Uterus (tissue), 2 donors: ENCODE measurements around the gene CDRT15L2.
"Not testable (repeated sequence)": the region's sequence is repeated elsewhere in the genome, so short reads cannot be mapped to it uniquely, and the experiment has no call there.

Experiments
- CTCF ChIP-seq, 4 experiments: fragments of 200-600 bp in 2 of 4; fragments of 450-650 bp in 2 of 4; sonication (generic) in 2 of 4; IDR thresholded peaks; one replicate each; pipeline ENCODE4 v1.5.1; 2016 to 2019; ENCODE audit warnings: antibody characterized with exemption in 4 of 4, mild to moderate bottlenecking in 2 of 4, moderate library complexity in 1 of 4
- POLR2A ChIP-seq, 2 donors: fragments of 450-650 bp; IDR thresholded peaks; one replicate each; pipeline ENCODE4 v1.6.1; 2016; ENCODE audit warnings: antibody characterized with exemption in 2 of 2, mild to moderate bottlenecking in 1 of 2, moderate library complexity in 1 of 2

- TF ChIP-seq CTCF, POLR2A (IDR thresholded peaks at IDR 0.05): not testable (repeated sequence)
Observed at GRCh38 chr17:20534711-20535550, 44.6 kb upstream of the CDRT15L2 start.
